Neuronal stem cell (in vitro differentiated cells): Measurements from ENCODE around the gene NEUROG2.

ENCODE experiments used
- DNase-seq: peaks from one replicate; pipeline ENCODE4 v3.0.0-alpha.2; 2013; ENCODE audit warnings: low spot score
- H2AFZ ChIP-seq: one replicate; pipeline ENCODE4 v1.6.1; 2013; ENCODE audit warnings: mild to moderate bottlenecking, low read length, inconsistent platforms
- H2AK5ac ChIP-seq: 2 replicates; pipeline ENCODE4 v1.6.1; 2013; ENCODE audit warnings: low read depth, mild to moderate bottlenecking, inconsistent platforms, low read length, moderate library complexity, mixed read lengths
- H2BK120ac ChIP-seq: 2 replicates; pipeline ENCODE4 v1.6.1; 2013; ENCODE audit warnings: low read depth, mild to moderate bottlenecking, inconsistent platforms, low read length, moderate library complexity, mixed read lengths
- H2BK12ac ChIP-seq: one replicate; pipeline ENCODE4 v1.6.1; 2013; ENCODE audit warnings: low read length, inconsistent platforms
- H2BK15ac ChIP-seq: 2 replicates; pipeline ENCODE4 v1.6.1; 2013; ENCODE audit warnings: mild to moderate bottlenecking, low read length, inconsistent platforms, mixed read lengths
- H2BK5ac ChIP-seq: one replicate; pipeline ENCODE4 v1.6.1; 2013; ENCODE audit warnings: inconsistent platforms, mild to moderate bottlenecking, low read length, moderate library complexity
- H3K14ac ChIP-seq: one replicate; pipeline ENCODE4 v1.6.1; 2013; ENCODE audit warnings: low read length, inconsistent platforms
- H3K18ac ChIP-seq: 2 replicates; pipeline ENCODE4 v1.6.1; 2013; ENCODE audit warnings: low read length, inconsistent platforms
- H3K23ac ChIP-seq: 2 replicates; pipeline ENCODE4 v1.6.1; 2013; ENCODE audit warnings: low read depth, mild to moderate bottlenecking, mixed read lengths, low read length, inconsistent platforms; ENCODE audit not compliant: poor library complexity
- H3K27ac ChIP-seq: replicated peaks from 3 replicates; pipeline ENCODE4 v1.5.1; 2013; ENCODE audit warnings: low read length, inconsistent platforms
- H3K27me3 ChIP-seq, 3 experiments: 2 replicates each; pipeline ENCODE4 v1.6.1; 2013; ENCODE audit warnings: low read length in 3 of 3, mild to moderate bottlenecking in 2 of 3, inconsistent platforms in 1 of 3, low read depth in 1 of 3, mixed read lengths in 1 of 3, moderate library complexity in 1 of 3; ENCODE audit not compliant: control insufficient read depth in 3 of 3, insufficient read depth in 3 of 3
- H3K36me3 ChIP-seq, 2 donors: replicated peaks in 1 of 2; 2 replicates each; pipeline ENCODE4 v1.6.1; 2013; ENCODE audit warnings: low read length in 2 of 2; ENCODE audit not compliant: control insufficient read depth in 2 of 2, insufficient read depth in 2 of 2
- H3K4ac ChIP-seq: 2 replicates; pipeline ENCODE4 v1.6.1; 2013; ENCODE audit warnings: inconsistent platforms, mild to moderate bottlenecking, low read length, moderate library complexity
- H3K4me1 ChIP-seq, 2 donors: 1 replicate in 1 of 2; 2 replicates in 1 of 2; pipeline ENCODE4 v1.6.1; 2013; ENCODE audit warnings: low read length in 2 of 2, low read depth in 1 of 2; ENCODE audit not compliant: control insufficient read depth in 2 of 2, insufficient read depth in 1 of 2
- H3K4me2 ChIP-seq: one replicate; pipeline ENCODE4 v1.6.1; 2013; ENCODE audit warnings: mild to moderate bottlenecking, low read length, inconsistent platforms; ENCODE audit not compliant: insufficient read depth, poor library complexity, severe bottlenecking
- H3K4me3 ChIP-seq, 2 donors: 2 replicates each; pipeline ENCODE4 v1.5.1; 2013; ENCODE audit warnings: low read length in 2 of 2, mild to moderate bottlenecking in 2 of 2, inconsistent platforms in 1 of 2, moderate library complexity in 1 of 2
- H3K79me1 ChIP-seq: one replicate; pipeline ENCODE4 v1.6.1; 2013; ENCODE audit warnings: low read depth, mild to moderate bottlenecking, inconsistent platforms, low read length, moderate library complexity
- H3K9ac ChIP-seq: one replicate; pipeline ENCODE4 v1.6.1; 2013; ENCODE audit warnings: mild to moderate bottlenecking, low read depth, low read length, inconsistent platforms; ENCODE audit not compliant: poor library complexity
- H3K9me3 ChIP-seq, 2 donors: replicated peaks in 1 of 2; 2 replicates each; pipeline versions ENCODE3 to v1.6.1; 2013; ENCODE audit warnings: low read length in 2 of 2, mild to moderate bottlenecking in 2 of 2, inconsistent platforms in 1 of 2, low read depth in 1 of 2, mixed read lengths in 1 of 2, moderate library complexity in 1 of 2; ENCODE audit not compliant: control insufficient read depth in 2 of 2, insufficient read depth in 1 of 2
- H4K8ac ChIP-seq: one replicate; pipeline ENCODE4 v1.6.1; 2013; ENCODE audit warnings: low read depth, mild to moderate bottlenecking, inconsistent platforms, low read length, moderate library complexity
- H4K91ac ChIP-seq: one replicate; pipeline ENCODE4 v1.6.1; 2013; ENCODE audit warnings: low read length, low read depth, mild to moderate bottlenecking, inconsistent platforms; ENCODE audit not compliant: poor library complexity
- WGBS, 2 donors: extraction: QIAGEN DNeasy Blood & Tissue Kit; methylation state at CpG; one replicate each; pipeline ENCODE4 v1.1.7; 2013; ENCODE audit warnings: missing lambda C conversion rate in 2 of 2, mixed read lengths in 1 of 2; ENCODE audit not compliant: insufficient read length in 2 of 2, insufficient replicate concordance in 1 of 2; ENCODE audit errors: extremely low coverage in 2 of 2; 5-methylcytosine and 5-hydroxymethylcytosine counted together

Gene NEUROG2

DNA sequence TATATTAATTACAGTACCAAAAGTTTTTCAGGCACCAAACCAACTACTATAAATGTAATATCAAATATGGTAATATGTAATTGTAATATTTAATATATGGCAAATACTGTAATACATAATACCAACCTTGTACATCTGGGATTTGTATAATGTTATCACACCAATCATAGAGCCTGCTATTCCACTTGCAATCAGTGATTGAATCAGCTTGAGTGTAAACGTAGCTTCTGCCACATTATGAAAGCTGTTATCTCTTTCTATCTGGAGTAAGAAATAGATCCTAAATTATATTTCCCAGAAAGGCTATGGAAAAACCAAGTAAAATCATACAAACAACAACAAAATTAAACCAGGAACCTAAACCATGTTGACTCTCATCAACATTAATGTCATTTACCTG is 24.7 kb upstream of the NEUROG2 start:
- no peak overlapping the region for H2BK120ac ChIP-seq

DNA sequence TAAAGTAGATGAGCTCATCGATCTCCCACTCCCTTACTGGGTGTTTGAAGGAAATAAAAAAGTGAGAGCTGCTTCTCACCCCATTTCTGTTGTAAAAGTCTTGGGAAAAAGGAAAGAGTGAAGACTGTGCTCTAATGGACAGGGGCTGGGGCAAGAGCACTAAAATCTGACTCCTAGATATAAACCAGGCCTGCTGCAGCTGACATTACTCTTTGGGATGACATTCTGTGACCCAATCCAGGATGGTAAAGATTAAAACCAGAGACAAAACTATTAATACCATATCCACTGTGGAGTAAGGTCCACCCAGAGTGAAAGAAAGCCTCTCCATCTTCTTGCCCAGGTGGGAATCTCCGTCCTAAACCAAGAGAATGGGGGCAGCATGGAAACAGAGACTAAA is 20.1 kb upstream of the NEUROG2 start:
- Histone ChIP-seq H2BK120ac (no peak overlapping the region), H4K8ac (no peak overlapping the region), H3K9ac (no peak overlapping the region), H3K4me1 (no peaks in the 10 kb centered on the region), H3K27ac (no peak overlapping the region), H3K36me3 (peaks cover 0 to 24% of the 10 kb centered on the region in 2 donors), H3K4ac (no peak overlapping the region), H2BK15ac (no peak overlapping the region), H3K4me3 (no peak overlapping the region), H2AFZ (no peak overlapping the region), H3K4me2 (no peak overlapping the region), H2BK5ac (no peak overlapping the region), H3K14ac (no peak overlapping the region), H3K79me1 (no peaks in the 10 kb centered on the region), H3K23ac (no peak overlapping the region), H3K27me3 (no peaks in the 10 kb centered on the region), H4K91ac (no peak overlapping the region), H3K9me3 (no peaks in the 10 kb centered on the region), H3K18ac (no peak overlapping the region), H2AK5ac (no peak overlapping the region), H2BK12ac (no peak overlapping the region)
- DNase-seq, result no peak
- no CpG with 5 or more reads among the region's 2 CpGs for WGBS, 2 donors

More for the DNA sequence above, 24.7 kb upstream of the NEUROG2 start:
- Histone ChIP-seq H2BK12ac (no peak overlapping the region), H4K91ac (no peak overlapping the region), H3K4me1 (no peaks in the 10 kb centered on the region), H3K9ac (no peak overlapping the region), H2AK5ac (no peak overlapping the region), H2BK5ac (no peak overlapping the region), H3K4ac (no peak overlapping the region), H2BK15ac (no peak overlapping the region), H3K14ac (no peak overlapping the region), H2AFZ (no peak overlapping the region), H3K4me2 (no peak overlapping the region), H3K27ac (no peak overlapping the region), H4K8ac (no peak overlapping the region), H3K9me3 (no peaks in the 10 kb centered on the region), H3K23ac (no peak overlapping the region), H3K36me3 (peaks cover 0 to 24% of the 10 kb centered on the region in 2 donors), H3K18ac (no peak overlapping the region), H3K4me3 (no peak overlapping the region), H3K79me1 (no peaks in the 10 kb centered on the region), H3K27me3 (no peaks in the 10 kb centered on the region)
- DNase-seq, result no peak
- WGBS, 2 donors, result no CpG with 5 or more reads among the region's 1 CpG

DNA sequence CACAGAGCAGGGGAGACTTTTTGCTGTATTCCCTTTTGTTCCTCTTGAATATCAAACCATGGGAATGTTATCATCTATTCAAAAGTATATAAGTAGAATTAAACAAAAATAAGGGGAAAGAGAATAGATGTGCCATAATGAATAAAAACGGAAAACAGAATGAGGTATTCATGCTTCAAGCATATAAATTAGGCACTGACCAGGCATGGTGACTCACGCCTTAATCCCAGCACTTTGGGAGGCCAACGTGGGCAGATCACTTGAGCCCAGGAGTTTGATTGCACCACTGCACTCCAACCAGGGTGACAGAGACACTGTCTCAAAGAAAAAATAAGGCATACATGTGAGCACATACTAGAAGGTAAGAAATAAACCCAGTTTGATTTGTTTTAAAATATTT is 16.3 kb upstream of the NEUROG2 start:
- WGBS, 2 donors, result no CpG with 5 or more reads among the region's 3 CpGs
- H2BK12ac ChIP-seq, result no peak overlapping the region
- H2BK15ac ChIP-seq, result no peak overlapping the region
- no peak overlapping the region for H2AFZ ChIP-seq
- H3K79me1 ChIP-seq, result no peaks in the 10 kb centered on the region
- no peak overlapping the region for H4K8ac ChIP-seq
- no peak overlapping the region for H2BK120ac ChIP-seq
- no peak overlapping the region for H3K4me3 ChIP-seq
- H3K23ac ChIP-seq, result no peak overlapping the region
- no peak overlapping the region for H2BK5ac ChIP-seq
- H3K9ac ChIP-seq, result no peak overlapping the region
- no peak overlapping the region for H3K4me2 ChIP-seq
- peaks cover 0 to 9% (median 0%) of the 10 kb centered on the region in 3 experiments for H3K27me3 ChIP-seq
- no peak for DNase-seq
- H3K27ac ChIP-seq, result no peak overlapping the region
- H3K18ac ChIP-seq, result no peak overlapping the region
- no peak overlapping the region for H2AK5ac ChIP-seq
- no peak overlapping the region for H4K91ac ChIP-seq
- no peaks in the 10 kb centered on the region for H3K9me3 ChIP-seq
- no peak overlapping the region for H3K14ac ChIP-seq
- no peaks in the 10 kb centered on the region for H3K4me1 ChIP-seq
- no peaks in the 10 kb centered on the region for H3K36me3 ChIP-seq
- H3K4ac ChIP-seq, result no peak overlapping the region

GRCh38 chr4:112531146-112531545 is 15.2 kb upstream of the NEUROG2 start:
- Histone ChIP-seq H2AK5ac (no peak overlapping the region), H2BK12ac (no peak overlapping the region), H2BK15ac (no peak overlapping the region), H2BK120ac (no peak overlapping the region), H3K4ac (no peak overlapping the region), H3K14ac (no peak overlapping the region), H3K27me3 (peaks cover 0 to 20% (median 0%) of the 10 kb centered on the region in 3 experiments), H3K79me1 (no peaks in the 10 kb centered on the region), H3K4me3 (no peak overlapping the region), H4K91ac (no peak overlapping the region), H3K18ac (no peak overlapping the region), H3K9ac (no peak overlapping the region), H3K23ac (no peak overlapping the region), H2AFZ (no peak overlapping the region), H3K4me1 (no peaks in the 10 kb centered on the region), H3K27ac (no peak overlapping the region), H3K4me2 (no peak overlapping the region), H4K8ac (no peak overlapping the region), H2BK5ac (no peak overlapping the region), H3K9me3 (no peaks in the 10 kb centered on the region), H3K36me3 (no peaks in the 10 kb centered on the region)
- no CpG with 5 or more reads among the region's 1 CpG for WGBS, 2 donors
- DNase-seq, result no peak
